Measurements from ENCODE around the gene IL1RAP.
"Not testable (repeated sequence)": the region's sequence is repeated elsewhere in the genome, so short reads cannot be mapped to it uniquely, and the experiment has no call there.

Gene IL1RAP

GRCh38 chr3:190514413-190515153, 698 bp downstream of the IL1RAP start:
- peak; percentile 7 for DNase-seq

GRCh38 chr3:190516416-190516815, 2.5 kb downstream of the IL1RAP start:
- no peak for DNase-seq

DNA sequence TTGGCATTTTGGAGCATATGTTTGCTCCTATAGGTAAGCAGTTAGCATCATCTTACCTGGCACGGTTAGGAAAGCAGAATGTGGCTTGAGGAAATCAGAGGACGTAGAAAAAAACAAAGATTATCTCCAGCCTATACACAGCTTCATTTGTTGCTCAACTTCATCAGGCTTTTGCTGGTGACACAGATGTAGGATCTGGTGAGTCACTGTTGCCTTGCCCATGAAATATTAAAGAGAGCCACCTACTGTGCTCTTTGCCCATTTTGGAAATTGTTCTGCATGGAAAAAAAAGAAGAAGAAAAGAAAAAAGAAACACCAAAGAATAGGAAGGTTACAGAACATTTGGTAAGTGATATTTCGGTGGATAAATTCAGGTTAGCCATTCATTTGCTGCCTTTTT, 3.8 kb downstream of the IL1RAP start:
- DNase-seq = no peak

DNA sequence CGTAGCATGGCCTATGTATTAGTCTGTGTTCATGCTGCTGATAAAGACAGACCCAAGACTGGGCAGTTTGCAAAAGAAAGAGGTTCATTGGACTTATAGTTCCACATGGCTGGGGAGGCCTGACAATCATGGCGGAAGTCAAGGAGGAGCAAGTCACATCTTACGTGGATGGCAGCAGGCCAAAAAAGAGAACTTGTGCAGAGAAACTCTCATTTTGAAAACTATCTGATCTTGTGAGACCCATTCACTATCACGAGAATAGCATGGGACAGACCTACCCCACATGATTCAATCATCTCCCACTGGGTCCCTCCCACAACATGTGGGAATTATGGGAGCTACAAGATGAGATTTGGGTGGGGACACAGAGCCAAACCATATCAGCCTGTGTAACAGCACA, 4.6 kb downstream of the IL1RAP start:
- not testable (repeated sequence) for DNase-seq

GRCh38 chr3:190519886-190520285, 6.0 kb downstream of the IL1RAP start:
- no peak for DNase-seq

DNA sequence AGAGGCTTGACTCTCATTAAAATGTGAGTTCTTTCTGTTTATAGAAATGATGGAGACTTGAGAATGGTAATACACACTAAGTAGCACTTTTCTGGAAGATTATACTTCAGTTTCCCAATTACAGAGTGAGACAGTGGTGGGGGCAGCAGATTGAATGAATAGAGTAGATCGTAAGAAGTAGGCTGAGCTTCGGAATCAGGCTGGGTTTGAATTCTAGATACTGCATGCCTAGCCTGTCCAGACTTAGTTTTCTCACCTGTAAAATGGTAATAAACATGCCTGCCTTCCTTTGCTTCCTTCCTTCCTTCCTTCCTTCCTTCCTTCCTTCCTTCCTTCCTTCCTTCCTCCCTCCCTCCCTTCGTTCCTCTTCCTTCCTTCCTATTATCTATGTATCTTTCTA, 8.1 kb downstream of the IL1RAP start:
- no peak for DNase-seq

- DNase-seq = no peak
Measured at GRCh38 chr3:190522621-190523222, 8.8 kb downstream of the IL1RAP start.

- no peak for DNase-seq
Measured at GRCh38 chr3:190524942-190525341, 11.1 kb downstream of the IL1RAP start.

DNA sequence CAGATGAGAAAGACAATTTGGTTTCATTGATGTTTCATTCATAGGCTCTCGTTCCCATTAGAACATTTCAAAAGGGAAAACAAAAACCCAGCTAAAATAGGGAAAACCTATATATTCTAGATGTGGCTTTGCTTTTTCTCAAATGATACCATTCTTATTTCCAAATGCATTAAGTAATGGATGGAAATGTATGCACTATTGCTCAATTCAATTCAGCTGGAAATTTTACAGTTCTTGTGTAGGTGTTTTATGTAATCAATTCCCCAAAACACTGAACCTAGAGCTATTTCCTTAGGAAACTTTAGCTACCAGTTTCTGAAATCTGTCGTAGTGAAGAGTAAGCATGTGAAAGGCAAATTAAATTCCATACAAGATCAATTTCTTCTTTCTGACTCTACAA, 11.7 kb downstream of the IL1RAP start:
- DNase-seq = no peak

DNA sequence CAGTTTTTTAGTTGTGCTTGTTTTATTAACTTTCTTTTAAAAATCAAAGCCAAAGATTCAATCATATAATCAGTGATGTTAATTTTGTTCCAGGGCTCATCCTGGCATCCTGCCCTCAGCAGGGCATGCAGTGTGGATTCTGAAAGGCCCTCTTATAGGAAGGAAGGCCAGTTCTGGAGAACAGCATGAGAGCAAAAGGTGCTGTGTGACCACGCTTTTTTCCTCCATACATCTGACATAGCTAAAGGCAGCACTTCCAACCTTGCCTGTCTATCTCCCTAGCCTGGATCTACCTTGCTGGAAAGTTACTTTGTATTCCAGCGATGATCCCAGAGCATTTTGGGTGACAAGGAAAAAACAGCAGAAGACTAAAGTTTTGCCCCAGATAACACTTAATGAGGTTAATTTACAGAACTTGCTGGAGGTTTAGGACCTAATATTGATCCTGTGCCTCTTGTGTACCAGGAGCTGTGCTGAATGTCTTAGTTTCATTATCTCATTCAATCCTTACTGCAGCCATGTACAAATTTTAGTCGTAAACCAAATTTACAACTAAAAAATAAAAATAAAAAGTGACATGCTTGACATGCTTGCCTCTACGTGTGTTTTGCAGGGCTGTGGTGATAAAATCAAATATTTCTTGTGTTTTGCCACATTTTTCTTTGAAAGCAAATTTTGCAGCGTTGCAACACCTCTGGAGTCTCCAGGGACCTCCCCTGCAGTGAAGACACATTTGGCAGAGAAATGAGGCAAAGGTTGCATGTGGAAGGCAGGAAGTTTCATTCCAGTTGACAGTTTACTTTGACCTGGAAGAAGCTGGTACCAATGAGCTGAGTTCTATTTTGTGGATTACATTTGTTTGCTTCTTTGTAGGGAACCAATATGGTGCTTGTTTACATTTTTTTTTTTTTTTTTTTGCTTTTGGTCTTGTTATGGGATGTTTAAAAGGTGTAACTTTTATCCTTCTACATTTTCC, 13.2 kb downstream of the IL1RAP start:
- no peak for DNase-seq

GRCh38 chr3:190528706-190529105, 14.8 kb downstream of the IL1RAP start:
- no peak for DNase-seq

DNA sequence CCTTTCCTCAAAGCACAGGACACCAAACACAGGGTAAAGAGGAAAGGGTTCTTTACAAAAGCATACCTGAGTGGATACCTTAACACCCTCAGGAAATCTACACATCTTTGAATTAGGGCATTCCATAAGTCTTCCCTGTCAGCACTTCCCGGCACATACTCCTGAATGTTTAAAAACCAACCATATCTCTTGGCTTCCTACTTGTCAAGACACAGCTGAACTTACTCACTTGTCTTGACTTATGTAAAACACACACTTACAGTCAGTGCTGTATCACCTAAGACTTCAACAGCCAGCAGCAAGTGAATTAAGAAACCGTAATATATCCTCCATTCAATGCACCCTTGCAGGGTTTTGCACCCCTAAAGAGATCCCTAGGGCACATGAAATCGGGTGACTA, 17.5 kb downstream of the IL1RAP start:
- no peak for DNase-seq

- DNase-seq = no peak
Measured at GRCh38 chr3:190532731-190533203, 18.9 kb downstream of the IL1RAP start.

- DNase-seq = no peak
Measured at GRCh38 chr3:190533511-190534281, 19.8 kb downstream of the IL1RAP start.

GRCh38 chr3:190534386-190534785, 20.5 kb downstream of the IL1RAP start:
- DNase-seq = no peak

GRCh38 chr3:190534986-190535385, 21.1 kb downstream of the IL1RAP start:
- DNase-seq = no peak

DNA sequence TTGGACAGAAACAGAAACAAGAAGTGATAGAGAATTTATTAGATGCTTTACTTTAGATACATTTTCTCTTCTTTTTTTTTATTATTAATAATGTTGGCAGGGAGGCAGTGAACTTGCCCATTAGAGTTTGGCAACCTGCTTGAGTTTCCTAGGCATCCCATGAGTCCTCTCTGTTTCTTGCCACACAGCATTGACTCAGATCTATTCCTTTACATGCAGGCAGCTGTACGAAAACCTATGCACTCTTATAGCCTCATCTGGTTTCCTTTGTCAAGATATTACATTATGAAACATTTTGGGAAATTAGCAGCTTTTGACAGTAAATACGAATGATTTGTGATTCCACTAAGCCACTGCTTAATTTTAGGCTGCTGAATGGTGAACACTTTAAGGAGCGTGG, 23.3 kb downstream of the IL1RAP start:
- no peak for DNase-seq

DNA sequence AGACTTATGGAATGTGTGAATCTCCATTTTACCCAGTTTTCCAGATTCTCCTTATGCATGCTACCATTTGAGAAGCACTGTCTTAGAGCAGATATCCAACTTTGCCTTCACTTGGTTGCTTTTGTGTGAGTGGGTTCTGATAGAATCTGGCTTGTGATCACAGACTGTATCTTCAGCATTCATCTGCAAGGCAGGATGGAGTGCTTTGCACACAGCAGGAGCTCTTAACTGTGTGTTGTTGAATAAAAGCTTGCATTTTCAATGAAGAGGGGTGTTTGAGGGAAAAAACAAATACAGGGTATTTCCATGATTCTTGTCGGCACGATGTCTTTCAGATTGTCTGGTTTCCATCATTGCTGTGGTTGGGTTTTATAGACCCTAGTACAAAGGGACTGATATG, 24.4 kb downstream of the IL1RAP start:
- no peak for DNase-seq

- DNase-seq = no peak
Measured at GRCh38 chr3:190539526-190539925, 25.6 kb downstream of the IL1RAP start.

DNA sequence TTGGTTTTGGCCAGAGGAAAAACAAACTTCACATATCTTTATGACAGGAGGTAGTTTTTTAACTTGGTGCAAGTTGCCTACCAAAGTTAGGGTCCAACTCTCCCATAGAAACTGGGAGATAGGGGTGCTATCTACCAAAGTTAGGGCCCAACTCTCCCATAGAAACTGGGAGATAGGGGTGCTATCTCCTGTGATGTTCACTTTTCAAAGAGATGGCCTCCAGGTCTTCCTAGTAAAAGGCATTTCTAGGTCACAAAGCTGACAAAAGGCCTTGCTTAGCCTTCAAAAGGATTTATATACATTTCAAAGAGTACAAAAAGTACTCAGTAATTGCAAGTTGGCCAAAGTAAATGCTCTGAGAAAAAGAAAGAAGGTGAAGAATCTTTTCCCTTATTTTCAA, 27.1 kb downstream of the IL1RAP start:
- DNase-seq = no peak

DNA sequence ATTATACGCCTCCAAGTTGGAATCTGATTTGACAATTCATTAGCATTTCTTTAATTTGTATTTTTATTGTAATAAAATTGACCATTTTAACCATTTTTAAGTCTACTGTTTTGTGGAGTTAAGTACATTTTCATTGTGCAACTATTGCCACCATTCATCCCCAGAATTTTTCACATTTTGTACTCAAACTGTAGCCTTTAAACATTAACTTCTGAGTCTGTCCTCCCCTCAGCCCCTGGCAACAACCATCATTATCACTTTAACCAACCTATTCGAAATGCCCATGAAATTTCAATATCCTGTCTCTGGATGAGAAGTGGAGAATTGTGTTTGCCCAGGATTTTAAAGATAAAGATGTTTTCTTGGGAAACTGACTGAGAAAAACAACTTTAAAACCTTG, 27.7 kb downstream of the IL1RAP start:
- DNase-seq = no peak

- no peak for DNase-seq
Measured at GRCh38 chr3:190542846-190543245, 29.0 kb downstream of the IL1RAP start.

GRCh38 chr3:190543671-190544070, 29.8 kb downstream of the IL1RAP start:
- no peak for DNase-seq

Measured in activated CD4-positive, alpha-beta T cell treated with anti-CD3 and anti-CD28 coated beads for 1 hour (primary cell).